Heart right ventricle (tissue), 16 donors: ENCODE results near the gene PTCD2. TPM values are rescaled to one million over a fixed set of nuclear protein-coding genes. Genes with fewer than 3 reads are reported as not detected.
A peak's percentile ranks its signal among the peaks of the same experiment; 100 is the strongest.

Source experiments
- ATAC-seq, 8 donors: fragments of 200-7000 bp; cut with Tn5 transposase; one replicate each; pipeline ENCODE4 v1.9.1; 2020; ENCODE audit warnings: mild to moderate bottlenecking in 8 of 8, moderate library complexity in 8 of 8, moderate number of reproducible peaks in 1 of 8
- DNase-seq, 2 donors: peaks; one replicate each; pipeline ENCODE4 v3.0.0-alpha.2; 2020
- H3K27ac ChIP-seq, 10 donors: fragments of 200-600 bp; sonication (generic) in 2 of 10; one replicate each; pipeline versions ENCODE4 v1.5.0 to v1.8.0; 2020 to 2022; ENCODE audit warnings: mild to moderate bottlenecking in 3 of 10
- H3K27me3 ChIP-seq, 7 donors: fragments of 200-600 bp; one replicate each; pipeline ENCODE4 v1.8.0; 2021 to 2022; ENCODE audit warnings: mild to moderate bottlenecking in 2 of 7
- H3K36me3 ChIP-seq, 9 donors: fragments of 200-600 bp; sonication (generic) in 1 of 9; one replicate each; pipeline versions ENCODE4 v1.5.0 to v1.8.0; 2020 to 2022; ENCODE audit warnings: mild to moderate bottlenecking in 2 of 9
- H3K4me1 ChIP-seq, 9 donors: fragments of 200-600 bp; sonication (generic) in 1 of 9; one replicate each; pipeline versions ENCODE4 v1.5.0 to v1.8.0; 2020 to 2022; ENCODE audit warnings: mild to moderate bottlenecking in 4 of 9
- H3K4me3 ChIP-seq, 10 donors: fragments of 200-600 bp; sonication (generic) in 2 of 10; one replicate each; pipeline versions ENCODE4 v1.5.0 to v1.8.0; 2020 to 2022; ENCODE audit warnings: mild to moderate bottlenecking in 7 of 10, moderate library complexity in 2 of 10
- H3K9me3 ChIP-seq, 11 donors: fragments of 200-600 bp in 10 of 11; sonication (generic) in 2 of 11; one replicate each; pipeline versions ENCODE4 v1.5.0 to v1.8.0; 2013 to 2022; ENCODE audit warnings: mild to moderate bottlenecking in 2 of 11, control low read depth in 1 of 11, moderate library complexity in 1 of 11
- WGBS, 2 donors: extraction: QIAGEN DNeasy Blood & Tissue Kit; methylation state at CpG; one replicate each; pipeline ENCODE4 v1.1.7; 2013; ENCODE audit warnings: inconsistent platforms in 1 of 2; 5-methylcytosine and 5-hydroxymethylcytosine counted together
- intact Hi-C, 10 donors: fragments of 100-400 bp; cut with DNase I; formaldehyde crosslinking; loops; one replicate each; pipeline versions ENCODE4 v1.11.1 to v1.14.2; 2022
- polyA plus RNA-seq, 2 donors: library from polyadenylated mRNA; stranded (reverse); fragments of 200-250 nt; gene quantifications; one replicate each; pipeline ENCODE4 v1.2.3, GENCODE V29; 2013
- total RNA-seq, 10 donors: library from RNA; stranded (reverse); fragmentation: NEBNext Ultra II Directional in 3 of 10; extraction: Animal tissue kit (Norgen Biotek cat#: 25700) in 3 of 10; gene quantifications; one replicate each; pipeline versions ENCODE4 v1.2.1 to v1.2.4, GENCODE V29; 2021 to 2023
- TF ChIP-seq, protein P1 (sequence below), 9 donors: fragments of 200-600 bp; sonication (generic) in 2 of 9; IDR thresholded peaks; one replicate each; pipeline versions ENCODE4 v1.5.0 to v1.8.0; 2021 to 2022; ENCODE audit warnings: antibody characterized with exemption in 9 of 9, mild to moderate bottlenecking in 5 of 9, moderate library complexity in 1 of 9
- donor health status: Arrhythmogenic right ventricular cardiomyopathy.
- donor health status: ischemic (EF 13 %, LVEDD 7.1; RV severe dilation, severe dysfunction).
- donor health status: healthy with polysubstance abuse.
- donor health status: DM: no; HTN: yes; CAD: no.
- donor health status: DM: no; HTN: no; CAD: no.
- donor health status: ischemic (EF 25% LVEDD 6.9; RV normal size, moderate dysfunction).
- donor health status: ischemic (EF 25% LVEDD 5.7; RV mildly dilated, moderate dysfunction).
- donor health status: healthy.
- donor health status: DM: yes; HTN: yes; CAD: no.
- donor health status: Ischemic cardiomyopathy.
- donor health status: ischemic (EF 35%, LVEDD 5.7; RV mildly dilated, moderate dysfunction).
- donor health status: nonischemic (EF 11% LVEDD 7.7; RV severe dilation, severe dysfunction).
- donor health status: DM: yes; HTN: yes; CAD: no.
- donor health status: PGD.
- donor health status: ischemic (EF 29% LVEDD 5.4; RV normal size, mild dysfunction).
- donor health status: nonischemic (EF 23%, LVEDD 6.1; RV moderate dilation, normal function).

Gene PTCD2
- total and polyA plus RNA-seq, 12 donors = 1.8 to 28.9 (median 20.5) TPM

DNA sequence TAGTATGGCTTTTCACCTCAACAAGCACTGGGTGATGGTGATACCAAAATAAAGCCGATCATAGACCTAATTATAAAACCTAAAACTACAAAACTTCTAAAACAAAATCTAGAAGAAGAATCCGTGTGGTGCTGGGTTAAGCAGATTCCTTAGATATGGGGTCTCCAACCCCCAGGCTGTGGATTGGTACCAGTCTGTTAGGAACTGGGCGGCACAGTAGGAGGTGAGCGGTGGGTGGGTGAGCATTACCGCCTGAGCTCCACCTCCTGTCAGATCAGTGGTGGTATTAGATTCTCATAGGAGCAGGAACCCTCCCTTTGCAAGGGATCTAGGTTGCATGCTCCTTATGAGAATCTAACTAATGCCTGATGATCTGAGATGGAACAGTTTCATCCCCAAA lies 33.4 kb upstream of the PTCD2 start:
- Histone ChIP-seq H3K4me1 (peaks cover 5 to 39% (median 19%) of the 10 kb centered on the region in 9 donors), H3K9me3 (no peaks in the 10 kb centered on the region), H3K36me3 (peaks cover 0 to 38% (median 3%) of the 10 kb centered on the region in 9 donors), H3K27me3 (no peaks in the 10 kb centered on the region), H3K4me3 (no peak overlapping the region), H3K27ac (no peak overlapping the region)
- no peak for ATAC-seq
- intact Hi-C loops = loop anchor here in 1 of 10 donors (10.0 kb wide), 1 partner anchor 142 kb away; no protein-coding TSS in a partner anchor
- WGBS, 2 donors = 92 to 94% methylated on average over 5 of the region's 5 CpGs
- TF ChIP-seq, protein P1, sequence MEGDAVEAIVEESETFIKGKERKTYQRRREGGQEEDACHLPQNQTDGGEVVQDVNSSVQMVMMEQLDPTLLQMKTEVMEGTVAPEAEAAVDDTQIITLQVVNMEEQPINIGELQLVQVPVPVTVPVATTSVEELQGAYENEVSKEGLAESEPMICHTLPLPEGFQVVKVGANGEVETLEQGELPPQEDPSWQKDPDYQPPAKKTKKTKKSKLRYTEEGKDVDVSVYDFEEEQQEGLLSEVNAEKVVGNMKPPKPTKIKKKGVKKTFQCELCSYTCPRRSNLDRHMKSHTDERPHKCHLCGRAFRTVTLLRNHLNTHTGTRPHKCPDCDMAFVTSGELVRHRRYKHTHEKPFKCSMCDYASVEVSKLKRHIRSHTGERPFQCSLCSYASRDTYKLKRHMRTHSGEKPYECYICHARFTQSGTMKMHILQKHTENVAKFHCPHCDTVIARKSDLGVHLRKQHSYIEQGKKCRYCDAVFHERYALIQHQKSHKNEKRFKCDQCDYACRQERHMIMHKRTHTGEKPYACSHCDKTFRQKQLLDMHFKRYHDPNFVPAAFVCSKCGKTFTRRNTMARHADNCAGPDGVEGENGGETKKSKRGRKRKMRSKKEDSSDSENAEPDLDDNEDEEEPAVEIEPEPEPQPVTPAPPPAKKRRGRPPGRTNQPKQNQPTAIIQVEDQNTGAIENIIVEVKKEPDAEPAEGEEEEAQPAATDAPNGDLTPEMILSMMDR (IDR thresholded peaks at IDR 0.05) = no peak
- no peak for DNase-seq

DNA sequence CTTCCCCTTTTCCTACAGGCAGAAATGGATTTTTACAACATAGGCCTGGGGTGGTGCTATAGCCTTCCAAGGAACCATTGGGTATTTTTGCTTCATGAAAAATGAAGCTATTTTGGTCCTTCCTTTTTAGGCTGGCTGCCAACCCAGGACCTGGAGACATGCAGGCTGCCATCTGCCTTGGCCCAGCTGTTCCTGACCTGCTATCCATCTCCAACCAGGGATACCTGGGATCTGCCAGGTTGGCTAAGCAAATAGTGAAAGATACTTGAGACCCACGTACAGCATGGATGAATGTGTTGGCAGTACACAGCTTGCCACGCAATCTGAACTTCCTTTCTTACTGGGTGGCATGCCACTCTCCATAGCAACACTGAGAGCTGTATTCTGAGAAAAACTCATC lies 31.2 kb upstream of the PTCD2 start:
- Histone ChIP-seq H3K4me1 (peaks cover 0 to 32% (median 14%) of the 10 kb centered on the region in 9 donors), H3K9me3 (no peaks in the 10 kb centered on the region), H3K36me3 (peaks cover 0 to 43% (median 3%) of the 10 kb centered on the region in 9 donors), H3K4me3 (no peak overlapping the region), H3K27ac (peak overlapping the region in 2 of 10 donors; percentile 8 to 30), H3K27me3 (no peaks in the 10 kb centered on the region)
- DNase-seq = peak in 1 of 2 donors; percentile 17
- 69 to 79% methylated on average over 2 of the region's 2 CpGs for WGBS, 2 donors
- peak in 6 of 8 donors; percentile 29 to 65 (median 44) for ATAC-seq
- TF ChIP-seq, protein P1 (IDR thresholded peaks at IDR 0.05) = no peak
- intact Hi-C loops = loop anchor here in 1 of 10 donors (10.0 kb wide), 1 partner anchor 144 kb away; no protein-coding TSS in a partner anchor

DNA sequence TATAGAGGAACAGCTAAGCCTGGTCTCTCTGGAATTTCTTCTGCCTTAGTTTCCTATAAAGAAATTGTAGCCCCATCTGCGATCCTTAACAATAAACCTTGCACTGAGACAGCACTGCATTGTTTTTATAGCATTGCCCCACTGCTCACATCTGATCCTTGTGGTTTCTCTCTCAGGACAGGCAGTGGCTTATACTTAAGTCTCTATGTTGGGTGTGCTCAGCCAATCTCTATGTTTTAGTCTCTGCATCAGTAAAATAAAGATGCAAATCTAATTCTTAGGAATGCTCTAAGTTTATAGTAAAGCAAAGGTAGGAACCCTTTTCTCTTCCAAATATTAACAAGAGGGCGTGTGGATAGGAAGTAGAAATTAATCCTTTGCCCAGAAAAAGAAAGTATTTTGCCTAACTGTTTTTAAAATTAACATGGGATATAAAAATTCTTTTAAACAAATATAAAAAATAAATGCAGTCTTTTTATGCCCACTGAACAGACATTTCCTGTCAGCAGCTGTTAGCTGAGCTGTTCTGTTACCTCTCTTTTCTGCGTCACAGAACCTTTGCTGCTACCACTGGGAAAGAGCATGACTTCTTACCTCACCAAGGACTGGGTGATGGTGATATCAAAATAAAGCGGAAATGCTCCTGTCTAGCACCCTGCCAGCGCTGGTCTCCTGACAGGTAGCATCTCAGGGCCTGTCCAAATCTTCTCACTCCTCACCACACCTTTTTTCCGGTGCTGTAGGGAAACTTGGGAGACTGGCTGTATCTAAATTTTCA lies 29.6 kb upstream of the PTCD2 start:
- Histone ChIP-seq H3K27me3 (no peaks in the 10 kb centered on the region), H3K9me3 (no peaks in the 10 kb centered on the region), H3K4me3 (no peak overlapping the region), H3K4me1 (peaks cover 0 to 34% (median 16%) of the 10 kb centered on the region in 9 donors), H3K36me3 (peaks cover 0 to 56% (median 4%) of the 10 kb centered on the region in 9 donors), H3K27ac (no peak overlapping the region)
- TF ChIP-seq, protein P1 (IDR thresholded peaks at IDR 0.05) = no peak
- WGBS, 2 donors = 94 to 95% methylated on average over 6 of the region's 6 CpGs
- no peak for DNase-seq
- ATAC-seq = no peak
- intact Hi-C loops = no loop called here

DNA sequence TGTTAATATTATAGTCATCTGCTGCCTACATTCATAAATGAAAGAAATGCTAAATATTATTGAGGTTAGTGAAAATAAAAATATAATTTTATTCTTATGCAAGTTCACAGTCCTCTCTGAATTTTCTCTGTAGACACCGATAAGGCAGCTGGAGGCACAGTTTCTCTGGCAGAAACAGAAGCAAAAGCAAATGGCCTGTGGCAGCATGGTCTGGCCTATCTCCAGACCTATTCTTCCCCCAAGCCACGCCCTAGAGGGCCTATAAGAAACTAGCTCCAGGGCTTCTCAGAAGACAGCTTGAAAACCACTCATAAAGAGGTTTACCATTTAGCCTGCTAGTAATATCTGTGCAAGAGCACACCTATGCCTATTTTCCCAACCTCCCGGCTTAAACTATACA lies 28.6 kb upstream of the PTCD2 start:
- WGBS, 2 donors = 97 to 99% methylated on average over 3 of the region's 3 CpGs
- Histone ChIP-seq H3K4me1 (peaks cover 0 to 30% (median 16%) of the 10 kb centered on the region in 9 donors), H3K9me3 (no peaks in the 10 kb centered on the region), H3K27ac (no peak overlapping the region), H3K4me3 (no peak overlapping the region), H3K27me3 (no peaks in the 10 kb centered on the region), H3K36me3 (peaks cover 0 to 63% (median 4%) of the 10 kb centered on the region in 9 donors)
- TF ChIP-seq, protein P1 (IDR thresholded peaks at IDR 0.05) = no peak
- ATAC-seq (no peak), DNase-seq (no peak)
- intact Hi-C loops = no loop called here
